ENCODE data around the gene NKPD1. TPM values are rescaled to one million over a fixed set of nuclear protein-coding genes. Genes with fewer than 3 reads are reported as not detected.
A peak's percentile ranks its signal among the peaks of the same experiment; 100 is the strongest.

NKPD1 gene
- total and polyA plus RNA-seq, 9 donors = 0.11 to 0.57 (median 0.20) TPM; not detected in 1

GRCh38 chr19:45128806-45129205, 32.0 kb downstream of the NKPD1 start:
- H3K4me3 ChIP-seq = no peak overlapping the region
- no peaks in the 10 kb centered on the region for H3K9me3 ChIP-seq
- H3K27ac ChIP-seq = no peak overlapping the region
- 71 to 85% (median 73%) methylated on average over 5 of the region's 5 CpGs for WGBS, 3 donors
- H3K4me1 ChIP-seq (ENCODE audit: insufficient read depth) = no peaks in the 10 kb centered on the region
- no peaks in the 10 kb centered on the region for H3K27me3 ChIP-seq
- TF ChIP-seq CTCF (IDR thresholded peaks at IDR 0.05) (no peak), POLR2A (IDR thresholded peaks at IDR 0.05) (no peak), EP300 (IDR thresholded peaks at IDR 0.05) (no peak)
- DNase-seq = no peak
- intact Hi-C loops (cut with DNase I) = no loop called here
- H3K36me3 ChIP-seq = no peaks in the 10 kb centered on the region

- WGBS, 3 donors = 79 to 94% (median 89%) methylated on average over 5 of the region's 5 CpGs
- intact Hi-C loops (cut with DNase I) = no loop called here
- TF ChIP-seq EP300 (IDR thresholded peaks at IDR 0.05) = no peak
- TF ChIP-seq CTCF (IDR thresholded peaks at IDR 0.05) = no peak
- no peak for TF ChIP-seq POLR2A (IDR thresholded peaks at IDR 0.05)
Observed at GRCh38 chr19:45128146-45128545, 32.6 kb downstream of the NKPD1 start.

GRCh38 chr19:45126654-45127053, 34.1 kb downstream of the NKPD1 start:
- intact Hi-C loops (cut with DNase I) = no loop called here
- Histone ChIP-seq H3K27ac (no peak overlapping the region), H3K4me3 (no peak overlapping the region), H3K4me1 (ENCODE audit: insufficient read depth) (no peaks in the 10 kb centered on the region), H3K9me3 (no peaks in the 10 kb centered on the region), H3K36me3 (no peaks in the 10 kb centered on the region), H3K27me3 (no peaks in the 10 kb centered on the region)
- 91 to 95% (median 93%) methylated on average over 7 of the region's 7 CpGs for WGBS, 3 donors
- TF ChIP-seq EP300 (IDR thresholded peaks at IDR 0.05) (no peak), CTCF (IDR thresholded peaks at IDR 0.05) (no peak), POLR2A (IDR thresholded peaks at IDR 0.05) (no peak)
- no peak for DNase-seq

More at GRCh38 chr19:45128146-45128545, 32.6 kb downstream of the NKPD1 start:
- Histone ChIP-seq H3K27ac (no peak overlapping the region), H3K27me3 (no peaks in the 10 kb centered on the region), H3K4me1 (ENCODE audit: insufficient read depth) (no peaks in the 10 kb centered on the region), H3K4me3 (no peak overlapping the region), H3K9me3 (no peaks in the 10 kb centered on the region), H3K36me3 (no peaks in the 10 kb centered on the region)
- no peak for DNase-seq

GRCh38 chr19:45125975-45126493, 34.7 kb downstream of the NKPD1 start:
- no peaks in the 10 kb centered on the region for H3K4me1 ChIP-seq (ENCODE audit: insufficient read depth)
- 68 to 72% (median 68%) methylated on average over 12 of the region's 12 CpGs for WGBS, 3 donors
- no peaks in the 10 kb centered on the region for H3K27me3 ChIP-seq
- peak in 1 of 5 donors; percentile 52 for DNase-seq
- TF ChIP-seq CTCF (IDR thresholded peaks at IDR 0.05) (no peak), POLR2A (IDR thresholded peaks at IDR 0.05) (no peak), EP300 (IDR thresholded peaks at IDR 0.05) (no peak)
- H3K9me3 ChIP-seq = no peaks in the 10 kb centered on the region
- intact Hi-C loops (cut with DNase I) = no loop called here
- H3K36me3 ChIP-seq = no peaks in the 10 kb centered on the region
- H3K27ac ChIP-seq = no peak overlapping the region
- no peak overlapping the region for H3K4me3 ChIP-seq
